ENCODE data around the gene SIM1. TPM values are rescaled to one million over a fixed set of nuclear protein-coding genes. Genes with fewer than 3 reads are reported as not detected.

Gene SIM1, protein sequence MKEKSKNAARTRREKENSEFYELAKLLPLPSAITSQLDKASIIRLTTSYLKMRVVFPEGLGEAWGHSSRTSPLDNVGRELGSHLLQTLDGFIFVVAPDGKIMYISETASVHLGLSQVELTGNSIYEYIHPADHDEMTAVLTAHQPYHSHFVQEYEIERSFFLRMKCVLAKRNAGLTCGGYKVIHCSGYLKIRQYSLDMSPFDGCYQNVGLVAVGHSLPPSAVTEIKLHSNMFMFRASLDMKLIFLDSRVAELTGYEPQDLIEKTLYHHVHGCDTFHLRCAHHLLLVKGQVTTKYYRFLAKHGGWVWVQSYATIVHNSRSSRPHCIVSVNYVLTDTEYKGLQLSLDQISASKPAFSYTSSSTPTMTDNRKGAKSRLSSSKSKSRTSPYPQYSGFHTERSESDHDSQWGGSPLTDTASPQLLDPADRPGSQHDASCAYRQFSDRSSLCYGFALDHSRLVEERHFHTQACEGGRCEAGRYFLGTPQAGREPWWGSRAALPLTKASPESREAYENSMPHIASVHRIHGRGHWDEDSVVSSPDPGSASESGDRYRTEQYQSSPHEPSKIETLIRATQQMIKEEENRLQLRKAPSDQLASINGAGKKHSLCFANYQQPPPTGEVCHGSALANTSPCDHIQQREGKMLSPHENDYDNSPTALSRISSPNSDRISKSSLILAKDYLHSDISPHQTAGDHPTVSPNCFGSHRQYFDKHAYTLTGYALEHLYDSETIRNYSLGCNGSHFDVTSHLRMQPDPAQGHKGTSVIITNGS
- total RNA-seq = not detected in 2 replicates

DNA sequence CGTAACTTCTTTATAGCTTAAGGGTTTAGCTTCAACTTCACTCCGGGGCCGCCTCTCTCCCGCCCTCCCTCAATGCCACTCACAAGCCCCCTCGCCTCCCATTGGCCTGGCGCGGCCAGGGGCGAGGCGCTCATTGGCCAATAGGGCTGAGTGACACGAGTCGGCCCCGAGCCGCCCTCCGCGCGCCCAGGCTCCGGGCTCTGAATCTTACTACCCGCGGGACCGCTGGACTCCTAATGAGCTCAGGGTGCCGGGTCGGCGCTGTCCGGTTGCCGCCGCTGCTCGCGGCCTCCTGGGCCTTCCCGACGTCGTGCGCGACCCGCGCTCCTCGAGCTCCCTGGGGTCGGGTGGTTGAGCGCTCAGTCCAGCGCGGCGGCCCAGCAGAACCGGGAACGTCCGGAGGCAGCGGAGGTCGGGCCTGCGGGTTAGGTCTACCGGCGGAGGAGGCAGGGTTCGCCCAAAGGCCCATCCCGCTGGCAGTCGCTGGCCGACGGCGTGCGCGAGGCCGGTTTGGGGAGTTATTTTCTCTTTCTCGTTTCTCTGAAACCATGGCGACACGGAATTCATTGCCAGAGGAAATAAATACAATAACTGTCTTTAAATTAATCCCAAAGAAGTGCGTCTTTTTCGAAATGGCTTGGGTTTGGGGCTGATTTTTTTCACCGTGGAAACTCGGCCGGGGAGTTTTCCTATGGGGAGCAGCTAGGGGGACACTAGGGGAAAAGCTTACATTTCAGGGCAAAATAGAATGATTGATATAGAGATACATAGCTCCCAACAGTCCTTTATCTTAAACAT, at the start of gene SIM1:
Gene SIM1 (minus strand): TSS at position 19 of the 798 bp plus-strand sequence. CDS start 1,453 bp downstream, outside the sequence.
- ChIA-PET POLR2A (interaction anchor here (0.5 kb wide), 1 partner anchor 44 kb away, joined by 3 read pairs; no protein-coding TSS in a partner anchor), CTCF (interaction anchor here (0.5 kb wide), 1 partner anchor 13 kb away, joined by 3 read pairs; no protein-coding TSS in a partner anchor)
- TF ChIP-seq, protein P1, sequence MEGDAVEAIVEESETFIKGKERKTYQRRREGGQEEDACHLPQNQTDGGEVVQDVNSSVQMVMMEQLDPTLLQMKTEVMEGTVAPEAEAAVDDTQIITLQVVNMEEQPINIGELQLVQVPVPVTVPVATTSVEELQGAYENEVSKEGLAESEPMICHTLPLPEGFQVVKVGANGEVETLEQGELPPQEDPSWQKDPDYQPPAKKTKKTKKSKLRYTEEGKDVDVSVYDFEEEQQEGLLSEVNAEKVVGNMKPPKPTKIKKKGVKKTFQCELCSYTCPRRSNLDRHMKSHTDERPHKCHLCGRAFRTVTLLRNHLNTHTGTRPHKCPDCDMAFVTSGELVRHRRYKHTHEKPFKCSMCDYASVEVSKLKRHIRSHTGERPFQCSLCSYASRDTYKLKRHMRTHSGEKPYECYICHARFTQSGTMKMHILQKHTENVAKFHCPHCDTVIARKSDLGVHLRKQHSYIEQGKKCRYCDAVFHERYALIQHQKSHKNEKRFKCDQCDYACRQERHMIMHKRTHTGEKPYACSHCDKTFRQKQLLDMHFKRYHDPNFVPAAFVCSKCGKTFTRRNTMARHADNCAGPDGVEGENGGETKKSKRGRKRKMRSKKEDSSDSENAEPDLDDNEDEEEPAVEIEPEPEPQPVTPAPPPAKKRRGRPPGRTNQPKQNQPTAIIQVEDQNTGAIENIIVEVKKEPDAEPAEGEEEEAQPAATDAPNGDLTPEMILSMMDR (IDR thresholded peaks at IDR 0.05) = no peak
- Mint-ChIP-seq H3K27ac (peak within 1 kb of the TSS; percentile 46), H3K4me3 (peak within 1 kb of the TSS; percentile 48), H3K27me3 (peaks cover 72% of the 10 kb centered on the region), H3K4me1 (peaks cover 20% of the 10 kb centered on the region), H3K36me3 (ENCODE audit: low read depth) (no peaks in the 10 kb centered on the region), H3K9me3 (peaks cover 9% of the 10 kb centered on the region)
- intact Hi-C loops (cut with micrococcal nuclease) = loop anchor here (2.0 to 5.0 kb wide), 3 partner anchors 18 to 1633 kb away; partner anchors contain the start of gene POU3F2
- DNase-seq = no peak
- ATAC-seq (ENCODE audit: low read depth) = no peak

DNA sequence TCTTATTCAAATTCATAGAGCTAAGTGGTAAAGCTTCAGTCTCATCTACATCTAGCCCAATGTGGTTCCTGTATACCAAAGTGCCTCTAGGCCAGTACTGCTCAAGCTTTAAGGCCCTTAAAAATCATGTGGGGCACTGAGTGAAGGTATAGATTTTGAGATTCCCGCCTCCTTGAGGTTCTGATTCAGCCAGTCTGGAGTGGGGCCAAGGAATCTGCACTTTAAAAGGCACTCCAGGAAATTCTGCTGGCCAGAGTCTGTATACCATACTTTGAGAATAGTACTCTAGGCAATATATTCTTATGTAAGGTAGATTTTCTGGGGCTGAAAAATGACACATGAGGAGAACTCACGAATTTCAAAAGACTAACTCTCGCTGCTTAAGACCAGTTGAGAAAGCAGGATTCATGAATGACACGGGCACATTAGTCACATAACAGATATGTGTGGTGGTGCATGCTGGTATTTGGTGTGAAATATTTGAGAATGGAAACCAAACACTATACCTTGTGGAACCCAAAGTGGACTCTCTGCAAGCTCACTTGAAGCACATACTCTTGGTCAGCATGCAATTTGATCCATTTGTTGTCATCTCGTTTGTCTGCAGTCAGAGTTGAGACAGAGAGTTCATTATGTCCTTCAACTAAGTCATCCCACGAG, 47.6 kb upstream of the SIM1 start:
- H3K9me3 Mint-ChIP-seq = no peaks in the 10 kb centered on the region
- no peaks in the 10 kb centered on the region for H3K4me1 Mint-ChIP-seq
- intact Hi-C loops (cut with micrococcal nuclease) = no loop called here
- TF ChIP-seq, protein P1 (IDR thresholded peaks at IDR 0.05) = no peak
- H3K4me3 Mint-ChIP-seq = no peak overlapping the region
- peaks cover 69% of the 10 kb centered on the region for H3K36me3 Mint-ChIP-seq (ENCODE audit: low read depth)
- no peak overlapping the region for H3K27ac Mint-ChIP-seq
- ATAC-seq (ENCODE audit: low read depth) (no peak), DNase-seq (no peak)
- ChIA-PET POLR2A (no interaction called here), CTCF (no interaction called here)
- no peaks in the 10 kb centered on the region for H3K27me3 Mint-ChIP-seq

DNA sequence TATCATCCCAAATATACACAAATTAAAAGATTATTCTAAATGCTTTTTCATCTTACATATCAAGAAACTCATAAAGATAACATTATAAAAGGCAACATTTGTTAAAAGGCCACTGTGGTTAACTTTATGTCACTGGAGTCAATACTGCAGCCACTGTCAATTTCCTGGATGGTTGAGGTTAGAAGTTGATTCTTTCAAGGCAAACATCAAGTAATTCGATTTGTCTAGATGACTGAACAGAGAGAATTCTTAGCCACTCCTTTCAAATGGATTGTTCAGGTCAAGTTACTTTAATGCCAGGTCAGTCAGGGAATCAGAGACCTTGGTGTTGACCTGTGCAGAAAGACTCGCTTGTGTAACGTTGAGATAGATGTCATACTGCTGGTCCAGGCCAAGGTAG, 44.4 kb upstream of the SIM1 start:
- Mint-ChIP-seq H3K9me3 (no peaks in the 10 kb centered on the region), H3K4me3 (no peak overlapping the region), H3K27ac (no peak overlapping the region), H3K27me3 (no peaks in the 10 kb centered on the region), H3K36me3 (ENCODE audit: low read depth) (peaks cover 50% of the 10 kb centered on the region), H3K4me1 (no peaks in the 10 kb centered on the region)
- no peak for ATAC-seq (ENCODE audit: low read depth)
- DNase-seq = no peak
- intact Hi-C loops (cut with micrococcal nuclease) = no loop called here
- CTCF ChIA-PET = no interaction called here
- POLR2A ChIA-PET = interaction anchor here (0.7 kb wide), 1 partner anchor 45 kb away, joined by 3 read pairs; the partner anchor contains the start of gene SIM1
- TF ChIP-seq, protein P1 (IDR thresholded peaks at IDR 0.05) = no peak

DNA sequence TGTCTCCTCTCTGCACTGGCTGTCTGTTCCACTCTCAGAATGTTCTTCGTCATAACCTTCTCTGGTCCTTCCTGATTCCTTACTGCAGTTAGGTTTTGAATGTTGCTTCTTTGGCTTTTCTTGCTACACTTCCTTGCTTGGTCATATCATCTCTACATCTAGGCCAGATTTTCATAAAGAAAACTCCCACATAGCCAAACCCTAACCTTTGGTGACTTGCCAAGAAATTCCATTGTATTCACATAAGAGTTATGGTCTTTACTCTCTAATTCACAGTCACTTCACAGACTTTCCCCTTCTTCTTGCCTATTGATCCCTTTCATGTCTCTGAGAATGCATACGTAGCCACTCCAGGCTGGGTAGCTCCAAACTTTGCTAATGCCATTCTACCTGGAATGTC, 41.9 kb upstream of the SIM1 start:
- Mint-ChIP-seq H3K4me3 (no peak overlapping the region), H3K27me3 (no peaks in the 10 kb centered on the region), H3K27ac (no peak overlapping the region), H3K4me1 (no peaks in the 10 kb centered on the region), H3K9me3 (no peaks in the 10 kb centered on the region), H3K36me3 (ENCODE audit: low read depth) (peaks cover 32% of the 10 kb centered on the region)
- DNase-seq (no peak), ATAC-seq (ENCODE audit: low read depth) (no peak)
- CTCF ChIA-PET = no interaction called here
- intact Hi-C loops (cut with micrococcal nuclease) = no loop called here
- POLR2A ChIA-PET = no interaction called here
- TF ChIP-seq, protein P1 (IDR thresholded peaks at IDR 0.05) = no peak
